ENCODE data around the gene ANKS4B. TPM values are rescaled to one million over a fixed set of nuclear protein-coding genes. Genes with fewer than 3 reads are reported as not detected.

Gene ANKS4B
- total RNA-seq, 2 donors from 2014 or later, result 41.3 to 62.9 TPM

DNA sequence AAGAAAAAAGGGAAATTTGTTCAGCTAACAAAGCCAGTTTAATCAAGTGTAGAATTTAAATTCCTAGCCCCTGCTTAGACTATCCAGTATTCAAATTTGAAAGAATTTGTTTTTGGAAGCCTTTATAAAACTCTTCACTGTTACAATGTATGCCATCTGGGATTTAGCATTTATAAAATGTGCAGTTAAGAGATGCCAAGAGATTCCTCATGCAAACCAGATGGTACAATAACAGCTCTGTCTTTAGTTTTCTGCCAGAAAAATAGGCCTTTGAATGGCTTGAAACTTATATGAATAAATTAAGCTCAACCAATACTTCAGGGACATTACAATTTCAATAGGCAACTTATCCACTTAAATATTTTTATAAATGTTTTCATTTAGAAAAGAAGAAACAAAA, 6.8 kb upstream of the ANKS4B start:
- H3K9me3 ChIP-seq, result no peaks in the 10 kb centered on the region
- no peaks in the 10 kb centered on the region for H3K4me1 ChIP-seq
- no peak overlapping the region for H3K27ac ChIP-seq
- no peaks in the 10 kb centered on the region for H3K27me3 ChIP-seq
- TF ChIP-seq CTCF (IDR thresholded peaks at IDR 0.05), result no peak
- H3K4me3 ChIP-seq, result no peak overlapping the region
- DNase-seq, result no peak
- H3K9ac ChIP-seq (ENCODE audit: low read depth in 2 of 2, low read length in 2 of 2), result no peak overlapping the region
- intact Hi-C loops (cut with DNase I), result no loop called here
- no peaks in the 10 kb centered on the region for H3K36me3 ChIP-seq

DNA sequence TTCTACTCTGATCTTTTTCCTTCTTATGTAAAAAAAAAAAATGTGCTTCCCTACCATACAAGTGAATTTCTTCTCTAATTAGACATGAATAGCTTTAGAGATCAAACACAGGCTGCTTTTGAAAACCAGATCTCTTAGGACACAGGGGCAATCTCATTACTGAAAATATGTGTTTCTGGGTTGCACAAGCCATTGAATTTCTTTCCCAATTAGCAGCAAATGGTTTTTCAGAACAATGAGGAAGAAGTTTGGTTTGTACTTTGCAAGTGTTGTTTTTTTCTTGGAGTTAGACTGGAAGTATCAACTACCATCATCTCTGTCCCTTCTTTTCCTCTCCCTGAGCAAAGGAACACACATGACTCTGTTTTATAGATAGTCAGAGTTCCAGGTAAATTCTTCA, 5.6 kb upstream of the ANKS4B start:
- no peak overlapping the region for H3K4me3 ChIP-seq
- H3K4me1 ChIP-seq, result no peaks in the 10 kb centered on the region
- intact Hi-C loops (cut with DNase I), result no loop called here
- no peak for DNase-seq
- no peaks in the 10 kb centered on the region for H3K36me3 ChIP-seq
- no peak for TF ChIP-seq CTCF (IDR thresholded peaks at IDR 0.05)
- H3K9ac ChIP-seq (ENCODE audit: low read depth in 2 of 2, low read length in 2 of 2), result no peak overlapping the region
- no peaks in the 10 kb centered on the region for H3K27me3 ChIP-seq
- no peak overlapping the region for H3K27ac ChIP-seq
- H3K9me3 ChIP-seq, result no peaks in the 10 kb centered on the region

DNA sequence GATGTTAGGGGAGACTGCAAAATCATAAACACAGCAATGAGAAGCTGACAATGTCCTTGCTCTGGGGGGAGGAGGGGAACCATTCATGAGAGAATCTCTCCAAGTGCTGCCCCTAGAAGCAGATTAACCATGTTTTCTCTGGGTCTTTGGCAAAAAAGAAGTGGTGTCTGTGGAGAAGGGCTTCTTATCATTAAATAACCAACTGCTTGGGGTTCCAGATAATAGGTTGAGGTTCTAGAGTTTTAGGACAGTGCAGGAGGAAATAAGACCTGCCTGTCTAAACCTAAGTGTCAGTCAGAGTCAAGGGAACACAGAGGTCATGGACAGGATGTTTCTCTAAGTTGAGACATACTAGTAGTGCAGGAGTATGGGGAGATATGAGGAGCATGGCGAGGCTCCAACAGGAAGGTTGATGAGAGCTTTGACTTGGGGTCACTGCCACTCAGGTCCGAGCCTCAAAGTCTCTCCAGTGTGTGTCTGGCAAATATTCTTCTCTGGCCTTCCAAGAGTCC, 5.1 kb upstream of the ANKS4B start:
- Histone ChIP-seq H3K36me3 (no peaks in the 10 kb centered on the region), H3K9me3 (no peaks in the 10 kb centered on the region), H3K9ac (ENCODE audit: low read depth in 2 of 2, low read length in 2 of 2) (no peak overlapping the region), H3K4me1 (no peaks in the 10 kb centered on the region), H3K27me3 (no peaks in the 10 kb centered on the region), H3K4me3 (no peak overlapping the region), H3K27ac (no peak overlapping the region)
- TF ChIP-seq CTCF (IDR thresholded peaks at IDR 0.05), result no peak
- DNase-seq, result no peak
- intact Hi-C loops (cut with DNase I), result no loop called here

- H3K4me3 ChIP-seq, result no peak overlapping the region
- H3K4me1 ChIP-seq, result no peaks in the 10 kb centered on the region
- intact Hi-C loops (cut with DNase I), result no loop called here
- no peak for TF ChIP-seq CTCF (IDR thresholded peaks at IDR 0.05)
- H3K9ac ChIP-seq (ENCODE audit: low read depth in 2 of 2, low read length in 2 of 2), result peak overlapping the region in 1 of 2 donors; percentile 89
- H3K9me3 ChIP-seq, result no peaks in the 10 kb centered on the region
- no peaks in the 10 kb centered on the region for H3K36me3 ChIP-seq
- no peaks in the 10 kb centered on the region for H3K27me3 ChIP-seq
- peak overlapping the region; percentile 83 for H3K27ac ChIP-seq
- no peak for DNase-seq
These were observed 416 bp upstream of the ANKS4B start for GRCh38 chr16:21233045-21233520.

DNA sequence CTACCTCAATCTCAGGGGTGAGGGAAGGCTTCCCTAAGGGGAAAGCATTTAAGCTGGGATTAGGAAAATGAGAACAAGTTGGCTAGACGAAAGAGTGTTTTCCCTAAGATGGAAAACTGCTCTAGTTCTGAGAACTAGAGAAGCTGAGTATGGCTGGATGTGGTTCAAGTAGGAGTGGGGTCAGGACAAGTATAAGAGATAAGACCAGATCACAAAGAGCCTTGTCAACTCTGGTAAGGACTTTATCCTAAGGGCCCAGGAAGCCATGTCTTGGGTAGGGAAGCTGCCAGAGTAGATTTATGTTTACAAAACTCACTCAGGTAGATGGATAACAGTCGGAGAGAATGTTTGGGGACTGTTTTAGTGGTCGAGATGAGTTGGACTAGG, 1.7 kb downstream of the ANKS4B start:
- intact Hi-C loops (cut with DNase I), result no loop called here
- peak overlapping the region; percentile 30 for H3K27ac ChIP-seq

More for the DNA sequence above, 1.7 kb downstream of the ANKS4B start:
- no peaks in the 10 kb centered on the region for H3K4me1 ChIP-seq
- H3K4me3 ChIP-seq, result peak overlapping the region; percentile 39
- H3K9me3 ChIP-seq, result no peaks in the 10 kb centered on the region
- H3K36me3 ChIP-seq, result no peaks in the 10 kb centered on the region
- TF ChIP-seq CTCF (IDR thresholded peaks at IDR 0.05), result no peak
- H3K27me3 ChIP-seq, result no peaks in the 10 kb centered on the region
- H3K9ac ChIP-seq (ENCODE audit: low read depth in 2 of 2, low read length in 2 of 2), result peak overlapping the region in 1 of 2 donors; percentile 89
- DNase-seq, result peak; percentile 41
